Stimulated activated CD4-positive, alpha-beta T cell treated with anti-CD3 and anti-CD28 coated beads, Interleukin-12 subunit alpha, Interleukin-12 subunit beta, amount 100 ng/mL, for 24 hours (primary cell): ENCODE measurements around the gene NEK9.

Experiments used
- DNase-seq, 2 experiments: peaks; one replicate each; pipeline ENCODE4 v3.0.0-alpha.2; 2020; ENCODE audit warnings: low read depth in 2 of 2

NEK9 gene

GRCh38 chr14:75040507-75040906 lies 86.3 kb downstream of the NEK9 start:
- no peak for DNase-seq

- no peak for DNase-seq
Measured at GRCh38 chr14:75032939-75033338, 93.9 kb downstream of the NEK9 start.

- DNase-seq = no peak
Measured at GRCh38 chr14:75030147-75030546, 96.7 kb downstream of the NEK9 start.
